WTC11 (cell line): Measurements from ENCODE around the gene PSMB2. TPM values are rescaled to one million over a fixed set of nuclear protein-coding genes. Genes with fewer than 3 reads are reported as not detected.

Source experiments
- ATAC-seq: fragments of 200-7000 bp; cut with Tn5 transposase; 2 replicates; pipeline ENCODE4 v1.10.0; 2021; ENCODE audit warnings: mild to moderate bottlenecking, moderate library complexity
- CTCF ChIA-PET: fragments of 300-600 bp; sonication (Branson Sonifier 250); formaldehyde crosslinking; loops from one replicate; lab custom pipeline; 2021; ENCODE audit warnings: antibody characterized with exemption; lab: Charles Lee
- POLR2A ChIA-PET: fragments of 350-600 bp; sonication (Branson Sonifier 250); formaldehyde crosslinking; loops from one replicate; lab custom pipeline; 2021; ENCODE audit warnings: antibody characterized with exemption; lab: Charles Lee
- DNase-seq: peaks from one replicate; pipeline ENCODE4 v3.0.0; 2021; ENCODE audit warnings: low spot score
- H3K27ac Mint-ChIP-seq: 2 replicates; pipeline ENCODE4 v1.8.0; 2021; ENCODE audit warnings: mixed read lengths
- H3K27me3 Mint-ChIP-seq: 2 replicates; pipeline ENCODE4 v1.8.0; 2021; ENCODE audit warnings: low read depth, mild to moderate bottlenecking, moderate library complexity, mixed read lengths
- H3K36me3 Mint-ChIP-seq: 2 replicates; pipeline ENCODE4 v1.8.0; 2021; ENCODE audit warnings: mixed read lengths
- H3K4me1 Mint-ChIP-seq: 2 replicates; pipeline ENCODE4 v1.8.0; 2022; ENCODE audit warnings: mixed read lengths
- H3K4me3 Mint-ChIP-seq: 2 replicates; pipeline ENCODE4 v1.8.0; 2021; ENCODE audit warnings: mild to moderate bottlenecking, moderate library complexity, mixed read lengths
- H3K9me3 Mint-ChIP-seq: 2 replicates; pipeline ENCODE4 v1.8.0; 2021; ENCODE audit warnings: mixed read lengths
- GABPB1 ChIP-seq: sonication (generic); formaldehyde crosslinking; IDR thresholded peaks from 2 replicates; pipeline ENCODE4 v1.8.1; 2023; ENCODE audit warnings: mild to moderate bottlenecking, missing genetic modification reagents
- IRF1 ChIP-seq: sonication (generic); formaldehyde crosslinking; IDR thresholded peaks from 2 replicates; pipeline ENCODE4 v1.8.0; 2023; ENCODE audit warnings: missing genetic modification reagents
- KAT7 ChIP-seq: sonication (generic); formaldehyde crosslinking; IDR thresholded peaks from 2 replicates; pipeline ENCODE4 v1.8.1; 2023; ENCODE audit warnings: missing genetic modification reagents, mild to moderate bottlenecking, borderline replicate concordance
- NFYB ChIP-seq: sonication (generic); formaldehyde crosslinking; conservative IDR thresholded peaks from 2 replicates; pipeline ENCODE4 v1.8.0; 2022; ENCODE audit warnings: low read depth, missing genetic modification reagents
- SOX15 ChIP-seq: fragments of 250-450 bp; sonication (Bioruptor Pico); IDR thresholded peaks from 2 replicates; pipeline ENCODE4 v1.9.0; 2021; ENCODE audit warnings: mild to moderate bottlenecking
- SP1 ChIP-seq: sonication (generic); formaldehyde crosslinking; conservative IDR thresholded peaks from 2 replicates; pipeline ENCODE4 v1.8.1; 2022; ENCODE audit warnings: missing genetic modification reagents
- STAT6 ChIP-seq: sonication (generic); formaldehyde crosslinking; conservative IDR thresholded peaks from 2 replicates; pipeline ENCODE4 v1.8.1; 2023; ENCODE audit warnings: mild to moderate bottlenecking, low read depth, missing genetic modification reagents, moderate library complexity
- ZNF416 ChIP-seq: fragments of 250-450 bp; sonication (Bioruptor Pico); IDR thresholded peaks from 2 replicates; pipeline ENCODE4 v1.9.0; 2021; ENCODE audit warnings: mild to moderate bottlenecking, inconsistent platforms
- ZNF425 ChIP-seq: fragments of 250-450 bp; sonication (Bioruptor Pico); conservative IDR thresholded peaks from 2 replicates; pipeline ENCODE4 v1.9.0; 2021; ENCODE audit warnings: mild to moderate bottlenecking
- total RNA-seq: library from RNA; stranded (reverse); gene quantifications from 3 replicates; pipeline ENCODE4 v1.2.3, GENCODE V29; 2021
- TF ChIP-seq, protein P1 (sequence below): fragments of 250-450 bp; sonication (Bioruptor Pico); IDR thresholded peaks from 2 replicates; pipeline ENCODE4 v1.9.0; 2021; ENCODE audit warnings: mild to moderate bottlenecking
- TF ChIP-seq, protein P2 (sequence below): fragments of 200-600 bp; IDR thresholded peaks from 2 replicates; pipeline ENCODE4 v1.8.0; 2022; ENCODE audit warnings: antibody characterized with exemption
- TF ChIP-seq, protein P3 (sequence below): sonication (generic); formaldehyde crosslinking; IDR thresholded peaks from 2 replicates; pipeline ENCODE4 v1.8.1; 2022; ENCODE audit warnings: mild to moderate bottlenecking, moderate library complexity, missing genetic modification reagents
- TF ChIP-seq, protein P4 (sequence below): sonication (generic); formaldehyde crosslinking; IDR thresholded peaks from 2 replicates; pipeline ENCODE4 v1.8.1; 2022; ENCODE audit warnings: low read depth, missing genetic modification reagents, borderline replicate concordance
- TF ChIP-seq, protein P5 (sequence below): sonication (generic); formaldehyde crosslinking; IDR thresholded peaks from 2 replicates; pipeline ENCODE4 v1.8.0; 2022; ENCODE audit warnings: mild to moderate bottlenecking, missing genetic modification reagents

PSMB2 gene
- total RNA-seq, 1 experiment from 2014 or later = 76.7 TPM

DNA sequence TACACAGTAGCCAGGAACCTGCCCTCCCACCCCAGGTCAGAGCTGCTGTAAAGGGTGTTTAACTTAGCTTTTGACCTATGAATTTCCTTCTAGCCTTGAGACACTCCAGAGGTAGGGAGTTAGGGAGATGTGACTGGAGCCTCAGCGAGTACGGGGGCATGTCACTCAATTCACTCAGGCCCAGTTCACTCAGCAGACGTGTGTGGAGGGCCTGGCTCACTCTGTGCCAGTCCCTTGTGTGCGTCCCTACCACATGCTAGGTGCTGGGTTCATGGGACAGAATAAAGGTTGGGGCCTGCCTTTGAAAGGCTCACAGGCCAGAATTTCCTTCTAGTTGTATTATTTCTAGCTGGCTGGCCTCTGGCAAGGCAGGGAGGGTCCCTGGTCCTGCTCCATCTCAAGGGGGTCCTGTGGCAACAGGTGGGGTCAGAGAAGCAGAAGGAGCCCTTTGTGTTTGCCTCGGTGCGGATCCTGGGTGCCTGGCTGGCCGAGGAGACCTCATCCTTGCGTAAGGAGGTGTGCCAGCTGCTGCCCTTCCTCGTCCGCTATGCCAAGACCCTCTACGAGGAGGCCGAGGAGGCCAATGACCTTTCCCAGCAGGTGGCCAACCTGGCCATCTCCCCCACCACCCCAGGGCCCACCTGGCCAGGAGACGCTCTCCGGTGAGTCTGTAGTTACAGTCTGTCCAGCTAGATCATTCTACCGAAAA, 79.2 kb downstream of the PSMB2 start (continued):
- TF ChIP-seq GABPB1 (CRISPR knock-in tag) (no peak), ZNF425 (no peak), KAT7 (CRISPR knock-in tag) (no peak), ZNF416 (CRISPR knock-in tag) (no peak), SOX15 (CRISPR knock-in tag) (no peak)
- TF ChIP-seq, protein P1, sequence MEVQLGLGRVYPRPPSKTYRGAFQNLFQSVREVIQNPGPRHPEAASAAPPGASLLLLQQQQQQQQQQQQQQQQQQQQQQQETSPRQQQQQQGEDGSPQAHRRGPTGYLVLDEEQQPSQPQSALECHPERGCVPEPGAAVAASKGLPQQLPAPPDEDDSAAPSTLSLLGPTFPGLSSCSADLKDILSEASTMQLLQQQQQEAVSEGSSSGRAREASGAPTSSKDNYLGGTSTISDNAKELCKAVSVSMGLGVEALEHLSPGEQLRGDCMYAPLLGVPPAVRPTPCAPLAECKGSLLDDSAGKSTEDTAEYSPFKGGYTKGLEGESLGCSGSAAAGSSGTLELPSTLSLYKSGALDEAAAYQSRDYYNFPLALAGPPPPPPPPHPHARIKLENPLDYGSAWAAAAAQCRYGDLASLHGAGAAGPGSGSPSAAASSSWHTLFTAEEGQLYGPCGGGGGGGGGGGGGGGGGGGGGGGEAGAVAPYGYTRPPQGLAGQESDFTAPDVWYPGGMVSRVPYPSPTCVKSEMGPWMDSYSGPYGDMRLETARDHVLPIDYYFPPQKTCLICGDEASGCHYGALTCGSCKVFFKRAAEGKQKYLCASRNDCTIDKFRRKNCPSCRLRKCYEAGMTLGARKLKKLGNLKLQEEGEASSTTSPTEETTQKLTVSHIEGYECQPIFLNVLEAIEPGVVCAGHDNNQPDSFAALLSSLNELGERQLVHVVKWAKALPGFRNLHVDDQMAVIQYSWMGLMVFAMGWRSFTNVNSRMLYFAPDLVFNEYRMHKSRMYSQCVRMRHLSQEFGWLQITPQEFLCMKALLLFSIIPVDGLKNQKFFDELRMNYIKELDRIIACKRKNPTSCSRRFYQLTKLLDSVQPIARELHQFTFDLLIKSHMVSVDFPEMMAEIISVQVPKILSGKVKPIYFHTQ = no peak

DNA sequence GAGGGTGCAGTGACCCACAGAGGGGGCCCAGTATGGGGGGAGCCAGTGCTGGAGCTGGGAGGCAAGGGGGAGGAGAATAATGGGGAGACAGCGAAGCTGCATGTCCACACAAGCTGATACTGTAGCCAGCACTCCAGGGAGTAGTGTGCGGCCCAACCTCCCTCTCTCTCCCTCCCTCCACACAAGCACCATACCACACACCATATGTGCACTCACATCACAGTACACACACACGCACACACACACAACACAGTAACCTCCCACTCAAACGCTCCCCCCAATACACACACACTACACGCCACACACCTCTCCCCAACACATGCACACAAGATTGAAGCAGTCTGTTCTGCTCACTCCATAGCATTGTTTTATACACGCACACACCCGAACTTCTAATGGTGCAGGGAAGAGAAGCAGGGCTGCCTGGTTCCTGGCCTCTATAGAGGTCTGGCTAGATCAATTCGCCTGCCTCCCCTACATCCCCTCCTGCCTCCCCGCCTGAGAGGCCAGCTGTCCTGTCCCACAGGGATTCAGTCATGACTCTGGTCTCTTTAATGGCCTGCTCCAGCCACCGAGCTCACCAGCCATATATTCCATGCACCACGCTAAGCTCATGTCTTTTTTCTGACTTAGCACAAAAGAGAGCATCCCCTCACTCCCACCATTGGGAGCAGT, 79.9 kb downstream of the PSMB2 start:
- ChIA-PET POLR2A (no interaction called here), CTCF (interaction anchor here (1.2 kb wide), 1 partner anchor 111 kb away, joined by 4 read pairs; no protein-coding TSS in a partner anchor)
- DNase-seq = no peak
- H3K27me3 Mint-ChIP-seq = no peaks in the 10 kb centered on the region
- TF ChIP-seq SP1 (CRISPR knock-in tag) (no peak), NFYB (CRISPR knock-in tag) (no peak), IRF1 (CRISPR knock-in tag) (no peak), STAT6 (CRISPR knock-in tag) (no peak)
- TF ChIP-seq, protein P2, sequence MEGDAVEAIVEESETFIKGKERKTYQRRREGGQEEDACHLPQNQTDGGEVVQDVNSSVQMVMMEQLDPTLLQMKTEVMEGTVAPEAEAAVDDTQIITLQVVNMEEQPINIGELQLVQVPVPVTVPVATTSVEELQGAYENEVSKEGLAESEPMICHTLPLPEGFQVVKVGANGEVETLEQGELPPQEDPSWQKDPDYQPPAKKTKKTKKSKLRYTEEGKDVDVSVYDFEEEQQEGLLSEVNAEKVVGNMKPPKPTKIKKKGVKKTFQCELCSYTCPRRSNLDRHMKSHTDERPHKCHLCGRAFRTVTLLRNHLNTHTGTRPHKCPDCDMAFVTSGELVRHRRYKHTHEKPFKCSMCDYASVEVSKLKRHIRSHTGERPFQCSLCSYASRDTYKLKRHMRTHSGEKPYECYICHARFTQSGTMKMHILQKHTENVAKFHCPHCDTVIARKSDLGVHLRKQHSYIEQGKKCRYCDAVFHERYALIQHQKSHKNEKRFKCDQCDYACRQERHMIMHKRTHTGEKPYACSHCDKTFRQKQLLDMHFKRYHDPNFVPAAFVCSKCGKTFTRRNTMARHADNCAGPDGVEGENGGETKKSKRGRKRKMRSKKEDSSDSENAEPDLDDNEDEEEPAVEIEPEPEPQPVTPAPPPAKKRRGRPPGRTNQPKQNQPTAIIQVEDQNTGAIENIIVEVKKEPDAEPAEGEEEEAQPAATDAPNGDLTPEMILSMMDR = no peak
- TF ChIP-seq, protein P3, sequence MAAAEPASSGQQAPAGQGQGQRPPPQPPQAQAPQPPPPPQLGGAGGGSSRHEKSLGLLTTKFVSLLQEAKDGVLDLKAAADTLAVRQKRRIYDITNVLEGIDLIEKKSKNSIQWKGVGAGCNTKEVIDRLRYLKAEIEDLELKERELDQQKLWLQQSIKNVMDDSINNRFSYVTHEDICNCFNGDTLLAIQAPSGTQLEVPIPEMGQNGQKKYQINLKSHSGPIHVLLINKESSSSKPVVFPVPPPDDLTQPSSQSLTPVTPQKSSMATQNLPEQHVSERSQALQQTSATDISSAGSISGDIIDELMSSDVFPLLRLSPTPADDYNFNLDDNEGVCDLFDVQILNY (CRISPR knock-in tag) = no peak
- TF ChIP-seq, protein P4, sequence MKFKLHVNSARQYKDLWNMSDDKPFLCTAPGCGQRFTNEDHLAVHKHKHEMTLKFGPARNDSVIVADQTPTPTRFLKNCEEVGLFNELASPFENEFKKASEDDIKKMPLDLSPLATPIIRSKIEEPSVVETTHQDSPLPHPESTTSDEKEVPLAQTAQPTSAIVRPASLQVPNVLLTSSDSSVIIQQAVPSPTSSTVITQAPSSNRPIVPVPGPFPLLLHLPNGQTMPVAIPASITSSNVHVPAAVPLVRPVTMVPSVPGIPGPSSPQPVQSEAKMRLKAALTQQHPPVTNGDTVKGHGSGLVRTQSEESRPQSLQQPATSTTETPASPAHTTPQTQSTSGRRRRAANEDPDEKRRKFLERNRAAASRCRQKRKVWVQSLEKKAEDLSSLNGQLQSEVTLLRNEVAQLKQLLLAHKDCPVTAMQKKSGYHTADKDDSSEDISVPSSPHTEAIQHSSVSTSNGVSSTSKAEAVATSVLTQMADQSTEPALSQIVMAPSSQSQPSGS (CRISPR knock-in tag) = no peak
- TF ChIP-seq, protein P5, sequence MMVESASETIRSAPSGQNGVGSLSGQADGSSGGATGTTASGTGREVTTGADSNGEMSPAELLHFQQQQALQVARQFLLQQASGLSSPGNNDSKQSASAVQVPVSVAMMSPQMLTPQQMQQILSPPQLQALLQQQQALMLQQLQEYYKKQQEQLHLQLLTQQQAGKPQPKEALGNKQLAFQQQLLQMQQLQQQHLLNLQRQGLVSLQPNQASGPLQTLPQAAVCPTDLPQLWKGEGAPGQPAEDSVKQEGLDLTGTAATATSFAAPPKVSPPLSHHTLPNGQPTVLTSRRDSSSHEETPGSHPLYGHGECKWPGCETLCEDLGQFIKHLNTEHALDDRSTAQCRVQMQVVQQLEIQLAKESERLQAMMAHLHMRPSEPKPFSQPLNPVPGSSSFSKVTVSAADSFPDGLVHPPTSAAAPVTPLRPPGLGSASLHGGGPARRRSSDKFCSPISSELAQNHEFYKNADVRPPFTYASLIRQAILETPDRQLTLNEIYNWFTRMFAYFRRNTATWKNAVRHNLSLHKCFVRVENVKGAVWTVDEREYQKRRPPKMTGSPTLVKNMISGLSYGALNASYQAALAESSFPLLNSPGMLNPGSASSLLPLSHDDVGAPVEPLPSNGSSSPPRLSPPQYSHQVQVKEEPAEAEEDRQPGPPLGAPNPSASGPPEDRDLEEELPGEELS = no peak
- H3K27ac Mint-ChIP-seq = peak overlapping the region; percentile 43; the same call in 1 of the 2 replicates
- no peak for ATAC-seq
- peaks cover 9% of the 10 kb centered on the region for H3K4me1 Mint-ChIP-seq
- H3K36me3 Mint-ChIP-seq = peaks cover 26% of the 10 kb centered on the region
- H3K9me3 Mint-ChIP-seq = no peaks in the 10 kb centered on the region
- no peak overlapping the region for H3K4me3 Mint-ChIP-seq
